Cardiac fibroblast (primary cell): Measurements from ENCODE around the gene RNF157.

Source experiments
- DNase-seq, 2 donors: peaks; one replicate each; pipeline versions ENCODE4 v3.0.0 to v3.0.0-alpha.2; 2010; ENCODE audit warnings: low read depth in 2 of 2
- H3K4me3 ChIP-seq, 2 donors: replicated peaks in 1 of 2; 1 replicate in 1 of 2; 2 replicates in 1 of 2; pipeline ENCODE4 v1.5.1; 2011; ENCODE audit warnings: low read depth in 2 of 2, low read length in 2 of 2, mild to moderate bottlenecking in 2 of 2, moderate library complexity in 1 of 2
- TF ChIP-seq, protein P1 (sequence below): IDR thresholded peaks from one replicate; pipeline ENCODE4 v1.5.1; 2011; ENCODE audit warnings: low read depth, mild to moderate bottlenecking, low read length, inconsistent platforms

RNF157 gene

DNA sequence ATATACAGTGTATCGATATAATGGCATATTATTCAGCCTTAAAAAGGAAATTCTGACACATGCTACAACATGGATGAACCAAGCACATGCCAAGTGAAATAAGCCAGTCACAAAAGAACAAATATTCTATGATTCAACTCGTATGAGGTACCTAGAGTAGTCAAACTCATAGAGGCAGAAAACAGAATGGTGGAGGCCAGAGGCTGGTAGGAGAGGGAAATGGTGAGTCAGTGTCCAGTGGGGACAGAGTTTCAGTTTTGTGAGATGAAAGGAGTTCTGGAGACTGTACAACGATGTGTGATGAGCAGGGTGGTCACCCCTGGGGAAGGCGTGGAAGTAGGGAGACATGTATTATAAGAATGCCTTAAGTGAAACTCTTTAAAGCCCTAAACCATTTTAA is 39.9 kb downstream of the RNF157 start:
- TF ChIP-seq, protein P1, sequence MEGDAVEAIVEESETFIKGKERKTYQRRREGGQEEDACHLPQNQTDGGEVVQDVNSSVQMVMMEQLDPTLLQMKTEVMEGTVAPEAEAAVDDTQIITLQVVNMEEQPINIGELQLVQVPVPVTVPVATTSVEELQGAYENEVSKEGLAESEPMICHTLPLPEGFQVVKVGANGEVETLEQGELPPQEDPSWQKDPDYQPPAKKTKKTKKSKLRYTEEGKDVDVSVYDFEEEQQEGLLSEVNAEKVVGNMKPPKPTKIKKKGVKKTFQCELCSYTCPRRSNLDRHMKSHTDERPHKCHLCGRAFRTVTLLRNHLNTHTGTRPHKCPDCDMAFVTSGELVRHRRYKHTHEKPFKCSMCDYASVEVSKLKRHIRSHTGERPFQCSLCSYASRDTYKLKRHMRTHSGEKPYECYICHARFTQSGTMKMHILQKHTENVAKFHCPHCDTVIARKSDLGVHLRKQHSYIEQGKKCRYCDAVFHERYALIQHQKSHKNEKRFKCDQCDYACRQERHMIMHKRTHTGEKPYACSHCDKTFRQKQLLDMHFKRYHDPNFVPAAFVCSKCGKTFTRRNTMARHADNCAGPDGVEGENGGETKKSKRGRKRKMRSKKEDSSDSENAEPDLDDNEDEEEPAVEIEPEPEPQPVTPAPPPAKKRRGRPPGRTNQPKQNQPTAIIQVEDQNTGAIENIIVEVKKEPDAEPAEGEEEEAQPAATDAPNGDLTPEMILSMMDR: no peak
- H3K4me3 ChIP-seq: no peak overlapping the region
- DNase-seq: peak in 1 of 2 donors; percentile 18

DNA sequence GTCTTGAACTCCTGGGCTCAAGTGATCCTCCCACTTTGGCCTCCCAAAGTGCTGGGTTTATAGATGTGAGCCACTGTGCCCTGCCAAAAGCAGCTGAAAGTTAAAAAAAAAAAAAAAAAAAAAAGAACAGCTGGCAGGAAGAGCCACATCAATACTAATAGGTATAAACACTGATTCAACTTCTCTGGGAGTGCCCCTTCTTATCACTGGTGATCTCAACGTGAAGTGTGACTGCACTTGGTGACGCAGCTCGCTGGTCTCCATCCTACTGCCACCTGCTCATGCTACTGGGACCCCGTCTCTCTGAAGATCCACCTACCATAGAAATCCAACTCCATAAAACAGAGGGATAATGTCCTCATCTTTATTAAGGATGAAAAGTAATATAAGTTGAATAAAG is 40.8 kb downstream of the RNF157 start:
- TF ChIP-seq, protein P1: no peak
- no peak for DNase-seq
- no peak overlapping the region for H3K4me3 ChIP-seq

DNA sequence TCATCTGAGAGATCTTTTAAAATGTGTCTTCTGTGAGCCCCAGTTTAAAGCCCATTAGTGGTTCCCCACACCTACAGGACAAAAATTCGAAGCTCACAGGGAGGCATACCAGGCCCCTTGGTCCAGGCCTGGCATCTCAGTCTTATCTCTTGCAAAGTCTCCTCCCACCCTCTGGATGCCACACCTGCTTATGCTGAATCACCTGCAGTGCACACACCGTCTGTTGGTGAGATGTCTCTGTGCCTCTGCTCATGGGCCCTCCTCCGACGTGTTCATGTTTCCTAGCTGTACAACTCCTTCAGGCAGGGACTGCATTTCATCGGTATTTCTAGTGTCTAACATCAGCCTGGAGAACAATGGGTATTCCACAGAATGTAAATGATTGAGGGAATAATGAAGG is 41.6 kb downstream of the RNF157 start:
- TF ChIP-seq, protein P1: no peak
- no peak for DNase-seq
- H3K4me3 ChIP-seq: no peak overlapping the region

DNA sequence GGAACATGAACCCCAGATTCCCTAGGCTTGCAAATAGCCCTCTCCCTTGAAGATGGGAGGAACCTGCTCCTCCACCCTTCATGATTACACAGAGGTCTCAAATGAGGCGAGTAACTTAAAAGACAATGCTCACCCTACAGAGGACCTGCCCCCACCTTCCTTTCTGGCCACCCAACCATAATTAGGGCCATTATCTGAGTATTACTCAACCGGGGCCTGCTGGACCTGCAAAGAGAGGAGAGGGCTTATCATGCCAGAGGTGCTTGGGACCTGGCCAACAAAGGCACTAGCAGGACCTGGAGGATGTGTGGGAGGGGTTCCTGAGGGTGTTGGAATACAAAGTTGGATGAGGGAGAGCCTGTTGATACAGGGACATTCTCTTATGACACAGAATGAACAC is 42.4 kb downstream of the RNF157 start:
- H3K4me3 ChIP-seq: no peak overlapping the region
- TF ChIP-seq, protein P1: no peak
- DNase-seq: peak in 1 of 2 donors; percentile 29

DNA sequence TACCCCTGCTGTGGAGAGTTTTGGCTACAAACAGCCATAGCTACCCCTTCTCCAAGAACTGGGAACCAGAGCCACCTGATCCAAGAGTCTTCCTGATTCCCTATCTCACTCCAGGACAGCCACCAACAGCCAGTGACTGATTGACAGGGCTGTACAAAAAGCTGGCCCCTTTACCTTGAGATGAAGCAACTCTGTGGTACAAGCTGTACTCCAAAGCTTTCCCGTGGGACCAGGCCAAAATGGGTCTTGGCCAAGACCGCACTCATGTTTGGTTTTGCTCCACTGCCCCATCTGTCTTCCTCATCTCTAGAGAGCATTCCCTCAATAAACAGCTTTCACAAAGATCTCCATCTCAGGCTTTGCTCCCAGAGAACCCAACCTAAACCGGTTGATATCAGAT is 43.6 kb downstream of the RNF157 start:
- TF ChIP-seq, protein P1: no peak
- DNase-seq: peak; percentile 38 to 56
- H3K4me3 ChIP-seq: no peak overlapping the region

DNA sequence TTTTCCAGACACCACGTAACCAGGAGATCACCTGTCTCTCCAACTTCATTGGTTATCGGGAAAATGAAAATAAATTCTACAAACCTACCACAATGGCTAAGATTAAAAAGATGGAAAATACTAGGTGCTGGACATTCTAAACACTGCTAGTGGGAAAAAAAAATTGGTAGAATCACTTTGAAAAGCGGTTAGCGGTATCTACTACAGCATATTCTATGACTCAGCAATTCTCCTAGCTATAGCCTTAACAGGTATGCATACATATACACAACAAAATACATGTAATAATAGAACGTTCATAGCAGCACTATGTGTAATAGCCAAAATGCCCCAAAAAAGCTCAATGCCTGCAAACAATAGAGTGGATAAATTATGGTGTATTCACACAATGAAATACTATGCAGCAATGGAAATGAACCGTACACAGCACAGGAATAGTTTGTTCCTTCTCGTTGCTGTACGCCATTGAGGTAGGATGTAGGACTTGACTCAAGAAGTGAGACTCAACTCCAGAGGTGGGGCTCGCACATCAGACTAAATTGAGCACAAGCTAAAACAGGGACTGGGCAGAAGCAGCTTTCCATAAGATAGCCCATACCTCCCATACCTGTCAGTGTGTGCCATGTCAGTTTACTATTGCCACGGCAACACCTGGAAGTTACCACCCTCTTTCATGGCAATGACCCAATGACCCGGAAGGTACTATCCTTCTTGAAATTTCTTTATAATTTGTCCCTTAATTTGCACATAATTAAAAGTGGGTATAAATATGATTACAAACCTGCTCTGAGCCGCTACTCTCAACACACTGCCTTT is 44.8 kb downstream of the RNF157 start:
- DNase-seq: no peak
- no peak overlapping the region for H3K4me3 ChIP-seq
- TF ChIP-seq, protein P1: no peak

DNA sequence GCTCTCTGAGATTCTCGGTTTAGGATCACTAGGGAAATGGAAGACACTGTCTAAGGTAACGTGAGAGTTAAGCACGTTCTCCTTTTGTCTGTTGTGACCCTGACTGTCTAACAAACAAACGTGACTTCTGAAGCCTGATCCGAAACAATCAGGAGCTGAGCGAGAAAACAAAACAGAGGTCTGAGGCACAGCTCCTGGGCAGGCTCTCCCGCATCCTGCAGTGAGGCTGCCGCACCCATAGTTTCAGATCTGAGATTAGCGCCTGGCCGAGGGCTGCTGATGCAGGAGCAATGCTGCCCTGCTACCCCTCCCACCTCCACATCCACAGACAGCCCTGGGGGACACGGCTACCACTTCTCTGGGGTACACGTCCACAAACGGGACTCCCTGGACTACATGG is 46.7 kb downstream of the RNF157 start:
- TF ChIP-seq, protein P1: no peak
- no peak for DNase-seq
- no peak overlapping the region for H3K4me3 ChIP-seq
